ENCODE results near the gene MEOX2. TPM values are rescaled to one million over a fixed set of nuclear protein-coding genes. Genes with fewer than 3 reads are reported as not detected.

MEOX2 gene
- polyA plus RNA-seq, 1 of the 3 experiments (the other 2 are of a cell fraction) = not detected

GRCh38 chr7:15600298-15600697, 86.2 kb downstream of the MEOX2 start:
- Histone ChIP-seq H3K27ac (ENCODE audit: low read depth in 2 of 2, low read length in 1 of 2) (no peak overlapping the region), H3K79me2 (ENCODE audit: insufficient read depth) (no peaks in the 10 kb centered on the region), H2AFZ (ENCODE audit: low read depth) (no peak overlapping the region), H3K27me3 (ENCODE audit: insufficient read depth) (no peaks in the 10 kb centered on the region), H3K9me2 (peaks cover 4% of the 10 kb centered on the region; the same call in 1 of the 2 replicates), H3K4me3 (ENCODE audit: low read depth in 2 of 2, low read length in 1 of 2) (no peak overlapping the region), H3K9me3 (no peaks in the 10 kb centered on the region), H3K36me3 (replicated peaks in 1 of 2; ENCODE audit: control insufficient read depth in 1 of 2, insufficient read depth in 2 of 2, low read length in 1 of 2) (no peaks in the 10 kb centered on the region), H3K4me1 (ENCODE audit: control insufficient read depth in 1 of 2, insufficient read depth in 2 of 2, low read depth in 1 of 2, low read length in 1 of 2) (no peaks in the 10 kb centered on the region; a peak in 2 of 4 replicates), H3K4me2 (no peak overlapping the region), H3K9ac (no peak overlapping the region), H3F3A (replicated peaks; ENCODE audit: insufficient read depth) (no peaks in the 10 kb centered on the region), H4K20me1 (ENCODE audit: insufficient read depth) (no peaks in the 10 kb centered on the region)
- TF ChIP-seq RFX5 (IDR thresholded peaks at IDR 0.05; ENCODE audit: low read length) (no peak), TCF12 (IDR thresholded peaks at IDR 0.05) (no peak), USF1 (IDR thresholded peaks at IDR 0.05; ENCODE audit: borderline replicate concordance, low read depth) (no peak), FOXJ3 (CRISPR knock-in tag; IDR thresholded peaks at IDR 0.05) (no peak), EP300 (IDR thresholded peaks at IDR 0.05; ENCODE audit: borderline replicate concordance in 1 of 2, low read depth in 1 of 2, low read length in 1 of 2) (no peak), SMC3 (IDR thresholded peaks at IDR 0.05; ENCODE audit: low read depth, low read length) (no peak), NRF1 (IDR thresholded peaks at IDR 0.05; ENCODE audit: low read depth, low read length) (no peak), RXRA (IDR thresholded peaks at IDR 0.05; ENCODE audit: borderline replicate concordance, low read depth) (no peak), GATA2 (CRISPR knock-in tag; IDR thresholded peaks at IDR 0.05) (no peak), NFIC (IDR thresholded peaks at IDR 0.05; ENCODE audit: borderline replicate concordance) (no peak), FOXM1 (IDR thresholded peaks at IDR 0.05; ENCODE audit: low read depth) (no peak)
- TF ChIP-seq, protein P1, sequence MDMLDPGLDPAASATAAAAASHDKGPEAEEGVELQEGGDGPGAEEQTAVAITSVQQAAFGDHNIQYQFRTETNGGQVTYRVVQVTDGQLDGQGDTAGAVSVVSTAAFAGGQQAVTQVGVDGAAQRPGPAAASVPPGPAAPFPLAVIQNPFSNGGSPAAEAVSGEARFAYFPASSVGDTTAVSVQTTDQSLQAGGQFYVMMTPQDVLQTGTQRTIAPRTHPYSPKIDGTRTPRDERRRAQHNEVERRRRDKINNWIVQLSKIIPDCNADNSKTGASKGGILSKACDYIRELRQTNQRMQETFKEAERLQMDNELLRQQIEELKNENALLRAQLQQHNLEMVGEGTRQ (IDR thresholded peaks at IDR 0.05; ENCODE audit: borderline replicate concordance, low read depth, low read length) = no peak
- TF ChIP-seq, protein P2, sequence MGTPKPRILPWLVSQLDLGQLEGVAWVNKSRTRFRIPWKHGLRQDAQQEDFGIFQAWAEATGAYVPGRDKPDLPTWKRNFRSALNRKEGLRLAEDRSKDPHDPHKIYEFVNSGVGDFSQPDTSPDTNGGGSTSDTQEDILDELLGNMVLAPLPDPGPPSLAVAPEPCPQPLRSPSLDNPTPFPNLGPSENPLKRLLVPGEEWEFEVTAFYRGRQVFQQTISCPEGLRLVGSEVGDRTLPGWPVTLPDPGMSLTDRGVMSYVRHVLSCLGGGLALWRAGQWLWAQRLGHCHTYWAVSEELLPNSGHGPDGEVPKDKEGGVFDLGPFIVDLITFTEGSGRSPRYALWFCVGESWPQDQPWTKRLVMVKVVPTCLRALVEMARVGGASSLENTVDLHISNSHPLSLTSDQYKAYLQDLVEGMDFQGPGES (IDR thresholded peaks at IDR 0.05; ENCODE audit: low read depth, low read length) = no peak
- POLR2A ChIA-PET = no interaction called here
- CTCF ChIA-PET = no interaction called here
- 7% methylated on average over 4 of the region's 4 CpGs for WGBS (ENCODE audit: low lambda C conversion rate)
- no peak for DNase-seq

DNA sequence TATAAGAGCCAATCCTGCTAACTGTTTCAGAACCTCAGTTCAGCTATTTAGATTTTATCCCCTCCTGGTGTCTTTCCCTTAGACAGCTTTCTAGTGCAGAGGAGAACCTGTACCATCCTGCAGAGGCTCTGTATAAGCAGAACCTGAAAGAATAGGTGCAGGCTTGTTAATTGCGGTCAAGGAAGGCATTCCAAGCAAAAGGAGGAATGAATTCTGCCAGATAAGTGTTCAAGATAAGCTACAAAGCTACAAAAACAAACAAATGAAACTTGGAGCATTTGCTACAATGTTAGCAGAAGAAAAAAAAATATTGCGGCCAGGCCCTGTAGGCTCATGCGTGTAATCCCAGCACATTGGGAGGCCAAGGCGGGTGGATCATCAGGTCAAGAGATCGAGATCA, 92.0 kb downstream of the MEOX2 start:
- H3K27ac ChIP-seq (ENCODE audit: low read depth in 2 of 2, low read length in 1 of 2) = no peak overlapping the region
- no peaks in the 10 kb centered on the region; the same call in 1 of the 2 replicates for H3K27me3 ChIP-seq (ENCODE audit: insufficient read depth)
- H3K9ac ChIP-seq = no peak overlapping the region
- H3F3A ChIP-seq (replicated peaks; ENCODE audit: insufficient read depth) = no peaks in the 10 kb centered on the region
- no peaks in the 10 kb centered on the region for H3K36me3 ChIP-seq (replicated peaks in 1 of 2; ENCODE audit: control insufficient read depth in 1 of 2, insufficient read depth in 2 of 2, low read length in 1 of 2)
- WGBS (ENCODE audit: low lambda C conversion rate) = 31% methylated on average over 5 of the region's 5 CpGs
- H3K9me2 ChIP-seq = no peaks in the 10 kb centered on the region
- no peak for DNase-seq
- no peaks in the 10 kb centered on the region for H3K79me2 ChIP-seq (ENCODE audit: insufficient read depth)
- no peaks in the 10 kb centered on the region for H4K20me1 ChIP-seq (ENCODE audit: insufficient read depth)
- ChIA-PET CTCF (no interaction called here), POLR2A (no interaction called here)
- no peak overlapping the region for H3K4me2 ChIP-seq
- no peaks in the 10 kb centered on the region for H3K4me1 ChIP-seq (ENCODE audit: control insufficient read depth in 1 of 2, insufficient read depth in 2 of 2, low read depth in 1 of 2, low read length in 1 of 2)
- no peak overlapping the region for H3K4me3 ChIP-seq (ENCODE audit: low read depth in 2 of 2, low read length in 1 of 2)
- no peak overlapping the region for H2AFZ ChIP-seq (ENCODE audit: low read depth)
- no peak for TF ChIP-seq FOSL2 (IDR thresholded peaks at IDR 0.05; ENCODE audit: borderline replicate concordance, low read depth)
- TF ChIP-seq TCF12 (IDR thresholded peaks at IDR 0.05) = no peak
- no peak for TF ChIP-seq CHD2 (IDR thresholded peaks at IDR 0.05; ENCODE audit: low read length, partially characterized antibody)
- TF ChIP-seq SIN3A (IDR thresholded peaks at IDR 0.05; ENCODE audit: borderline replicate concordance, low read depth, low read length) = no peak
- TF ChIP-seq RXRA (IDR thresholded peaks at IDR 0.05; ENCODE audit: borderline replicate concordance, low read depth) = no peak
- TF ChIP-seq FOXJ3 (CRISPR knock-in tag; IDR thresholded peaks at IDR 0.05) = no peak
- TF ChIP-seq, protein P1 (IDR thresholded peaks at IDR 0.05; ENCODE audit: borderline replicate concordance, low read depth, low read length) = no peak
- no peak for TF ChIP-seq JUND (IDR thresholded peaks at IDR 0.05)
- TF ChIP-seq POLR2AphosphoS5 (IDR thresholded peaks at IDR 0.05; ENCODE audit: low read depth, low read length) = no peak
- H3K9me3 ChIP-seq = no peaks in the 10 kb centered on the region

Measured in SK-N-SH (cell line).